Measurements from ENCODE around the gene TRIM31.

GRCh38 chr6:30160785-30161531 is 48.1 kb upstream of the TRIM31 start, which contains the start of gene TRIM10:
- TF ChIP-seq CREB1 (IDR thresholded peaks at IDR 0.05; ENCODE audit: low read depth) (no peak), HDAC6 (IDR thresholded peaks at IDR 0.05; ENCODE audit: unreplicated experiment) (no peak), EZH2 (IDR thresholded peaks at IDR 0.05; ENCODE audit: borderline replicate concordance, control insufficient read depth, low read depth, low read length) (no peak), POLR2AphosphoS5 (IDR thresholded peaks at IDR 0.05; ENCODE audit: low read length) (no peak), CTCF (IDR thresholded peaks at IDR 0.05 in 2 of 3, conservative IDR thresholded peaks at IDR 0.05 in 1 of 3; ENCODE audit: control insufficient read depth in 2 of 3, extremely low read depth in 1 of 3, insufficient read depth in 1 of 3, low read depth in 3 of 3, low read length in 3 of 3) (no peak), SMC3 (IDR thresholded peaks at IDR 0.05; ENCODE audit: borderline replicate concordance, low read length) (no peak), YY1 (IDR thresholded peaks at IDR 0.05; ENCODE audit: low read depth, low read length) (no peak), REST (IDR thresholded peaks at IDR 0.05; ENCODE audit: low read depth, low read length) (no peak), CHD4 (IDR thresholded peaks at IDR 0.05) (no peak), BRCA1 (IDR thresholded peaks at IDR 0.05; ENCODE audit: low read depth, low read length) (no peak), BHLHE40 (IDR thresholded peaks at IDR 0.05; ENCODE audit: borderline replicate concordance in 1 of 2, low read depth in 2 of 2, low read length in 1 of 2) (no peak)
- TF ChIP-seq, protein P1, sequence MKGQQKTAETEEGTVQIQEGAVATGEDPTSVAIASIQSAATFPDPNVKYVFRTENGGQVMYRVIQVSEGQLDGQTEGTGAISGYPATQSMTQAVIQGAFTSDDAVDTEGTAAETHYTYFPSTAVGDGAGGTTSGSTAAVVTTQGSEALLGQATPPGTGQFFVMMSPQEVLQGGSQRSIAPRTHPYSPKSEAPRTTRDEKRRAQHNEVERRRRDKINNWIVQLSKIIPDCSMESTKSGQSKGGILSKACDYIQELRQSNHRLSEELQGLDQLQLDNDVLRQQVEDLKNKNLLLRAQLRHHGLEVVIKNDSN (IDR thresholded peaks at IDR 0.05; ENCODE audit: borderline replicate concordance, extremely low read length, insufficient read depth, low read depth, low read length) = no peak
- TF ChIP-seq, protein P2, sequence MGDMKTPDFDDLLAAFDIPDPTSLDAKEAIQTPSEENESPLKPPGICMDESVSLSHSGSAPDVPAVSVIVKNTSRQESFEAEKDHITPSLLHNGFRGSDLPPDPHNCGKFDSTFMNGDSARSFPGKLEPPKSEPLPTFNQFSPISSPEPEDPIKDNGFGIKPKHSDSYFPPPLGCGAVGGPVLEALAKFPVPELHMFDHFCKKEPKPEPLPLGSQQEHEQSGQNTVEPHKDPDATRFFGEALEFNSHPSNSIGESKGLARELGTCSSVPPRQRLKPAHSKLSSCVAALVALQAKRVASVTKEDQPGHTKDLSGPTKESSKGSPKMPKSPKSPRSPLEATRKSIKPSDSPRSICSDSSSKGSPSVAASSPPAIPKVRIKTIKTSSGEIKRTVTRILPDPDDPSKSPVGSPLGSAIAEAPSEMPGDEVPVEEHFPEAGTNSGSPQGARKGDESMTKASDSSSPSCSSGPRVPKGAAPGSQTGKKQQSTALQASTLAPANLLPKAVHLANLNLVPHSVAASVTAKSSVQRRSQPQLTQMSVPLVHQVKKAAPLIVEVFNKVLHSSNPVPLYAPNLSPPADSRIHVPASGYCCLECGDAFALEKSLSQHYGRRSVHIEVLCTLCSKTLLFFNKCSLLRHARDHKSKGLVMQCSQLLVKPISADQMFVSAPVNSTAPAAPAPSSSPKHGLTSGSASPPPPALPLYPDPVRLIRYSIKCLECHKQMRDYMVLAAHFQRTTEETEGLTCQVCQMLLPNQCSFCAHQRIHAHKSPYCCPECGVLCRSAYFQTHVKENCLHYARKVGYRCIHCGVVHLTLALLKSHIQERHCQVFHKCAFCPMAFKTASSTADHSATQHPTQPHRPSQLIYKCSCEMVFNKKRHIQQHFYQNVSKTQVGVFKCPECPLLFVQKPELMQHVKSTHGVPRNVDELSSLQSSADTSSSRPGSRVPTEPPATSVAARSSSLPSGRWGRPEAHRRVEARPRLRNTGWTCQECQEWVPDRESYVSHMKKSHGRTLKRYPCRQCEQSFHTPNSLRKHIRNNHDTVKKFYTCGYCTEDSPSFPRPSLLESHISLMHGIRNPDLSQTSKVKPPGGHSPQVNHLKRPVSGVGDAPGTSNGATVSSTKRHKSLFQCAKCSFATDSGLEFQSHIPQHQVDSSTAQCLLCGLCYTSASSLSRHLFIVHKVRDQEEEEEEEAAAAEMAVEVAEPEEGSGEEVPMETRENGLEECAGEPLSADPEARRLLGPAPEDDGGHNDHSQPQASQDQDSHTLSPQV (IDR thresholded peaks at IDR 0.05) = no peak

All from GM12878 (cell line).